Measurements from ENCODE around the gene STXBP2.
A peak's percentile ranks its signal among the peaks of the same experiment; 100 is the strongest.

STXBP2 gene

GRCh38 chr19:7657131-7657751 lies 20.3 kb downstream of the STXBP2 start:
- DNase-seq: no peak

- DNase-seq: no peak
These were observed 21.3 kb downstream of the STXBP2 start for GRCh38 chr19:7658219-7658686.

- no peak for DNase-seq
These were observed 25.0 kb downstream of the STXBP2 start for GRCh38 chr19:7661744-7662538.

GRCh38 chr19:7662657-7663056 lies 25.7 kb downstream of the STXBP2 start:
- no peak for DNase-seq

GRCh38 chr19:7663706-7664105 lies 26.8 kb downstream of the STXBP2 start:
- DNase-seq: no peak

- no peak for DNase-seq
These were observed 28.2 kb downstream of the STXBP2 start for GRCh38 chr19:7665076-7665475.

GRCh38 chr19:7668842-7669241 lies 31.9 kb downstream of the STXBP2 start, which contains the start of gene RETN:
RETN (plus strand) TSS chr19:7669049; CDS start chr19:7669327, 278 bp downstream.
- no peak for DNase-seq

GRCh38 chr19:7669641-7670040 lies 32.7 kb downstream of the STXBP2 start:
- no peak for DNase-seq

- no peak for DNase-seq
These were observed 33.4 kb downstream of the STXBP2 start for GRCh38 chr19:7670150-7670783.

- DNase-seq: no peak
These were observed 33.9 kb downstream of the STXBP2 start for GRCh38 chr19:7670790-7671189.

- no peak for DNase-seq
These were observed 35.6 kb downstream of the STXBP2 start for GRCh38 chr19:7672522-7672921.

GRCh38 chr19:7674010-7675005 lies 37.4 kb downstream of the STXBP2 start:
- DNase-seq: no peak

- DNase-seq: no peak
These were observed 39.5 kb downstream of the STXBP2 start for GRCh38 chr19:7676376-7676775.

- no peak for DNase-seq
These were observed 39.9 kb downstream of the STXBP2 start, which contains the start of gene MCEMP1 for GRCh38 chr19:7676854-7677253. MCEMP1 (plus strand) TSS chr19:7677090; CDS start chr19:7677121, 31 bp downstream.

GRCh38 chr19:7677669-7678311 lies 40.9 kb downstream of the STXBP2 start:
- DNase-seq: no peak

GRCh38 chr19:7678971-7679751 lies 42.3 kb downstream of the STXBP2 start:
- DNase-seq: peak; percentile 47

GRCh38 chr19:7679771-7680605 lies 43.1 kb downstream of the STXBP2 start:
- DNase-seq: no peak

- peak; percentile 82 for DNase-seq
These were observed 43.9 kb downstream of the STXBP2 start, which contains the start of gene TRAPPC5 for GRCh38 chr19:7680606-7681339. TRAPPC5 (plus strand) TSS chr19:7680833; CDS start chr19:7682254, 1,421 bp downstream.
